Measurements from ENCODE around the gene PTPRN2. TPM values are rescaled to one million over a fixed set of nuclear protein-coding genes. Genes with fewer than 3 reads are reported as not detected.
"Not testable (repeated sequence)": the region's sequence is repeated elsewhere in the genome, so short reads cannot be mapped to it uniquely, and the experiment has no call there.

The PTPRN2 gene
- total and polyA plus RNA-seq, 9 of the 15 experiments (the other 6 are each of a cell fraction or from before 2014, with no cell fraction given), result not detected

DNA sequence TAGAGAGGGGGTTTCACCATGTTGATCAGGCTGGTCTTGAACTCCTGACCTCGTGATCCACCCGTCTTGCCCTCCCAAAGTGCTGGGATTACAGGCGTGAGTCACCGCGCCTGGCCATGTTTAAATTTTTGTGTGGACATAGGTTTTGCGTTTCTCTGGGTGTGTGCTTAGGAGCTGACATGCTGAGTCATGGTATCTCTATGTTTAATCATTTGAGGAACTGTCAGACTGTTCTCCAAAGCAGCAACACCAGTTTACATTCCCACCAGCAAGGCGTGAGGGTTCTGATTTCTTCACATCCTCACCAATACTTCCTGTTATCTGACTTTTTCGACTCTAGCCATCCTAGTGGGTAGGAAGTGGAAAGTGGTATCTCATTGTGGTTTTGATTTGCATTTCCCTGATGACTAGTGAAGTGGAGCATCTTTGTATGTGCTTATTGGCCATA lies 1097.1 kb downstream of the PTPRN2 start (continued):
- peak; percentile 10; the same call in 1 of the 2 replicates for TF ChIP-seq GATA2 (CRISPR knock-in tag; IDR thresholded peaks at IDR 0.05)

DNA sequence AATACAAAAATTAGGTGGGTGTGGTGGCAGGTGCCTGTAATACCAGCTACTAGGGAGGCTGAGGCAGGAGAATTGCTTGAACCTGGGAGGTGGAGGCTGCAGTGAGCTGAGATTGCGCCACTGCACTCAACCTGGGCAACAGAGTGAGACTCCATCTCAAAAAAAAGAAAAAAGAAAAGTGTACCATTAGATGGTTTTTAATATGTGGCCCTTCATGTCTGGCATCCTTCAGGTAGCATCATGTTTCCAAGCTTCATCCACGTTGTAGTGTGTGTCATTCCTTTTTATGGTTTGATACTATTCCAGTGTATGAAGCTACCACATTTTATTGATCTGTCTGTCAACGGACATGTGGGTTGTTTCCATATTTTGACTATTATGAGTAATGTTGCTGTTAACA lies 1097.8 kb downstream of the PTPRN2 start:
- TF ChIP-seq, protein P1, sequence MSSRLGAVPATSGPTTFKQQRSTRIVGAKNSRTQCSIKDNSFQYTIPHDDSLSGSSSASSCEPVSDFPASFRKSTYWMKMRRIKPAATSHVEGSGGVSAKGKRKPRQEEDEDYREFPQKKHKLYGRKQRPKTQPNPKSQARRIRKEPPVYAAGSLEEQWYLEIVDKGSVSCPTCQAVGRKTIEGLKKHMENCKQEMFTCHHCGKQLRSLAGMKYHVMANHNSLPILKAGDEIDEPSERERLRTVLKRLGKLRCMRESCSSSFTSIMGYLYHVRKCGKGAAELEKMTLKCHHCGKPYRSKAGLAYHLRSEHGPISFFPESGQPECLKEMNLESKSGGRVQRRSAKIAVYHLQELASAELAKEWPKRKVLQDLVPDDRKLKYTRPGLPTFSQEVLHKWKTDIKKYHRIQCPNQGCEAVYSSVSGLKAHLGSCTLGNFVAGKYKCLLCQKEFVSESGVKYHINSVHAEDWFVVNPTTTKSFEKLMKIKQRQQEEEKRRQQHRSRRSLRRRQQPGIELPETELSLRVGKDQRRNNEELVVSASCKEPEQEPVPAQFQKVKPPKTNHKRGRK (tag; IDR thresholded peaks at IDR 0.05), result peak; percentile 63
- WGBS (ENCODE audit: insufficient coverage, low coverage, missing lambda C conversion rate), result 5% methylated on average over 3 of the region's 3 CpGs
- H3K27ac ChIP-seq (ENCODE audit: extremely low read depth, low read depth, low read length); H3K36me3 ChIP-seq (ENCODE audit: control insufficient read depth, insufficient read depth, low read length); H2AFZ ChIP-seq (ENCODE audit: low read depth, low read length); H3K4me1 ChIP-seq (replicated peaks in 1 of 2; ENCODE audit: control insufficient read depth in 2 of 2, insufficient read depth in 2 of 2, low read length in 2 of 2); ATAC-seq; CTCF ChIA-PET (ENCODE audit: low intra/inter-chr PET ratio); FAIRE-seq; H3K4me2 ChIP-seq (ENCODE audit: insufficient read depth, low read length); H3K9me1 ChIP-seq (ENCODE audit: control insufficient read depth, insufficient read depth, low read length); BruUV-seq (replicated peaks); H3K4me3 ChIP-seq; POLR2A ChIA-PET; H3K9ac ChIP-seq (ENCODE audit: insufficient read depth in 1 of 2, low read depth in 2 of 2, low read length in 2 of 2); in situ Hi-C loops (cut with MboI); DNase-seq (ENCODE audit: extremely low read depth in 1 of 4, low spot score in 3 of 4); H3K9me3 ChIP-seq (replicated peaks; ENCODE audit: control insufficient read depth, insufficient read depth, low read depth, low read length); H3K79me2 ChIP-seq (ENCODE audit: control insufficient read depth, insufficient read depth, low read length); intact Hi-C loops (cut with micrococcal nuclease): not testable (repeated sequence)
- peaks cover 11% of the 10 kb centered on the region; the same call in 1 of the 2 replicates for H4K20me1 ChIP-seq (replicated peaks; ENCODE audit: control insufficient read depth, insufficient read depth, low read length)
- H3K27me3 ChIP-seq (ENCODE audit: control insufficient read depth in 2 of 2, insufficient read depth in 2 of 2, low read length in 2 of 2), result peaks cover 36 to 56% of the 10 kb centered on the region in 2 experiments

MicroRNA genes within 50 kb of the gene (microRNA counts, 767-probe panel; counts per million panel counts)
- microRNA hsa-miR-595, result not detected

Small RNA genes within 50 kb of the gene (microRNA-seq; reads per million reads assigned to microRNA genes)
- gene MIR153-2 (ENCODE audit: borderline microRNAs expressed) (not detected), gene MIR5707 (ENCODE audit: borderline microRNAs expressed) (not detected), gene MIR595 (ENCODE audit: borderline microRNAs expressed) (not detected)

Small RNA genes within 50 kb of the gene (small RNA-seq; reads per million reads assigned to genes)
- gene MIR153-2 (not detected), gene MIR5707 (not detected), gene MIR595 (not detected), gene THAP5P1 (not detected)

Other genes with a start within 250 kb of the PTPRN2 start
- 47.2 and 50.6 TPM in 2 replicates for gene NCAPG2, start 117.0 kb upstream of the PTPRN2 start, total RNA-seq (2014; rRNA removed)
- gene NCAPG2, start 117.0 kb upstream of the PTPRN2 start, total RNA-seq (2014; rRNA removed; fragmentation: Illumina TruSeq; extraction: Trizol), result 75.9 and 83.0 TPM in 2 replicates
- gene NCAPG2, start 117.0 kb upstream of the PTPRN2 start, total RNA-seq (2015; rRNA removed; fragmentation: Illumina TruSeq; extraction: Trizol), result 65.1 and 70.1 TPM in 2 replicates
- gene NCAPG2, start 117.0 kb upstream of the PTPRN2 start, total RNA-seq (2021), result 103 and 127 TPM in 2 replicates
- gene NCAPG2, start 117.0 kb upstream of the PTPRN2 start, polyA plus RNA-seq (2011; rRNA removed), result 75.0 and 124 TPM in 2 replicates
- gene NCAPG2, start 117.0 kb upstream of the PTPRN2 start, polyA plus RNA-seq (2014; fragmentation: Illumina TruSeq; extraction: Trizol), result 78.8 and 86.1 TPM in 2 replicates
- 10 to 100 TPM; 21.5 to 97.7 TPM for gene NCAPG2, start 117.0 kb upstream of the PTPRN2 start, polyA plus RNA-seq (2014; fragmentation: Nextera tagmentation; extraction: Ambion mirVana)
- gene NCAPG2, start 117.0 kb upstream of the PTPRN2 start, polyA plus RNA-seq (2014; rRNA removed), result 94.6 and 97.2 TPM in 2 replicates
- gene ESYT2, start 241.7 kb upstream of the PTPRN2 start, total RNA-seq (2014; rRNA removed), result 64.7 and 68.7 TPM in 2 replicates
- gene ESYT2, start 241.7 kb upstream of the PTPRN2 start, total RNA-seq (2014; rRNA removed; fragmentation: Illumina TruSeq; extraction: Trizol), result 70.9 and 72.5 TPM in 2 replicates
- 63.1 and 67.1 TPM in 2 replicates for gene ESYT2, start 241.7 kb upstream of the PTPRN2 start, total RNA-seq (2015; rRNA removed; fragmentation: Illumina TruSeq; extraction: Trizol)
- gene ESYT2, start 241.7 kb upstream of the PTPRN2 start, total RNA-seq (2021), result 62.4 and 67.5 TPM in 2 replicates
- gene ESYT2, start 241.7 kb upstream of the PTPRN2 start, polyA plus RNA-seq (2011; rRNA removed), result 57.5 and 86.9 TPM in 2 replicates
- 55.5 and 58.2 TPM in 2 replicates for gene ESYT2, start 241.7 kb upstream of the PTPRN2 start, polyA plus RNA-seq (2014; fragmentation: Illumina TruSeq; extraction: Trizol)
- 1 to 10 TPM; 5.8 to 8.3 TPM for gene ESYT2, start 241.7 kb upstream of the PTPRN2 start, polyA plus RNA-seq (2014; fragmentation: Nextera tagmentation; extraction: Ambion mirVana)
- 44.0 and 45.2 TPM in 2 replicates for gene ESYT2, start 241.7 kb upstream of the PTPRN2 start, polyA plus RNA-seq (2014; rRNA removed)